ENCODE data around the gene FAM151A.

DNA sequence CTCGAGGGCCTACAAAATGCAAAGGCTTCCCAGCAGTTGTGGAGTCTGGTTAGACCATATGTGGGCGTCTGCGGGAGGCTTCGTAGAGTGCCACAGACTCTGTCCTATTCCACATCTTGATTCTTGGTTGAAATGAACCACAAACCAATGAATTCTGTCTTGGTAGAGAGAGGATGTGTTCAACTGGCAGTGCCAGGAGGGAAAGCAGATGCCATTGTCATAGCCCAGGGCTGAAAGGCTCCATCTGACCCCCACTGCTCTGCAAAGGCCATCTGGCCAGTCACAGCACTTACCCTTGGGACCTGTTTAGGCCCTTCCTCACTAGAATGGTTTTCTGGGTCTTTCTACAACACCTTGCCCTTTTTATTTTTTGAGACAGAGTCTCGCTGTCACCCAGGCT, 53.2 kb downstream of the FAM151A start:
- TF ChIP-seq, protein P1, sequence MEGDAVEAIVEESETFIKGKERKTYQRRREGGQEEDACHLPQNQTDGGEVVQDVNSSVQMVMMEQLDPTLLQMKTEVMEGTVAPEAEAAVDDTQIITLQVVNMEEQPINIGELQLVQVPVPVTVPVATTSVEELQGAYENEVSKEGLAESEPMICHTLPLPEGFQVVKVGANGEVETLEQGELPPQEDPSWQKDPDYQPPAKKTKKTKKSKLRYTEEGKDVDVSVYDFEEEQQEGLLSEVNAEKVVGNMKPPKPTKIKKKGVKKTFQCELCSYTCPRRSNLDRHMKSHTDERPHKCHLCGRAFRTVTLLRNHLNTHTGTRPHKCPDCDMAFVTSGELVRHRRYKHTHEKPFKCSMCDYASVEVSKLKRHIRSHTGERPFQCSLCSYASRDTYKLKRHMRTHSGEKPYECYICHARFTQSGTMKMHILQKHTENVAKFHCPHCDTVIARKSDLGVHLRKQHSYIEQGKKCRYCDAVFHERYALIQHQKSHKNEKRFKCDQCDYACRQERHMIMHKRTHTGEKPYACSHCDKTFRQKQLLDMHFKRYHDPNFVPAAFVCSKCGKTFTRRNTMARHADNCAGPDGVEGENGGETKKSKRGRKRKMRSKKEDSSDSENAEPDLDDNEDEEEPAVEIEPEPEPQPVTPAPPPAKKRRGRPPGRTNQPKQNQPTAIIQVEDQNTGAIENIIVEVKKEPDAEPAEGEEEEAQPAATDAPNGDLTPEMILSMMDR (IDR thresholded peaks at IDR 0.05; ENCODE audit: low read depth, low read length) = no peak
- TF ChIP-seq POLR2A (IDR thresholded peaks at IDR 0.05; ENCODE audit: extremely low read depth, insufficient read length) (no peak), MYC (IDR thresholded peaks at IDR 0.05; ENCODE audit: low read depth, low read length) (no peak)
- TF ChIP-seq, protein P2, sequence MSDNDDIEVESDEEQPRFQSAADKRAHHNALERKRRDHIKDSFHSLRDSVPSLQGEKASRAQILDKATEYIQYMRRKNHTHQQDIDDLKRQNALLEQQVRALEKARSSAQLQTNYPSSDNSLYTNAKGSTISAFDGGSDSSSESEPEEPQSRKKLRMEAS (IDR thresholded peaks at IDR 0.05; ENCODE audit: low read depth, low read length) = no peak
